Trophoblast cell (in vitro differentiated cells and primary cell): ENCODE data around the gene CCDC124.
"Not testable (repeated sequence)": the region's sequence is repeated elsewhere in the genome, so short reads cannot be mapped to it uniquely, and the experiment has no call there.

Experiments
- DNase-seq, 2 donors: peaks; one replicate each; pipeline ENCODE4 v3.0.0-alpha.2; 2016
- H2AFZ ChIP-seq: 2 replicates; pipeline ENCODE4 v1.6.1; 2013; ENCODE audit warnings: low read length, moderate library complexity, mild to moderate bottlenecking; ENCODE audit not compliant: insufficient read depth, poor library complexity
- H2AK5ac ChIP-seq: 2 replicates; pipeline ENCODE4 v1.6.1; 2013; ENCODE audit warnings: mild to moderate bottlenecking, low read length
- H2BK120ac ChIP-seq: 2 replicates; pipeline ENCODE4 v1.6.1; 2013; ENCODE audit warnings: low read length, mild to moderate bottlenecking, moderate library complexity; ENCODE audit not compliant: insufficient read depth, poor library complexity
- H2BK12ac ChIP-seq: 2 replicates; pipeline ENCODE4 v1.6.1; 2013; ENCODE audit warnings: mild to moderate bottlenecking, low read length, moderate library complexity
- H2BK5ac ChIP-seq: 2 replicates; pipeline ENCODE4 v1.6.1; 2013; ENCODE audit warnings: low read length, low read depth, moderate library complexity, mild to moderate bottlenecking; ENCODE audit not compliant: poor library complexity
- H3K14ac ChIP-seq: 2 replicates; pipeline ENCODE4 v1.6.1; 2013; ENCODE audit warnings: mild to moderate bottlenecking, low read length
- H3K18ac ChIP-seq: 2 replicates; pipeline ENCODE4 v1.6.1; 2013; ENCODE audit warnings: mild to moderate bottlenecking, low read length
- H3K23ac ChIP-seq: 2 replicates; pipeline ENCODE4 v1.6.1; 2013; ENCODE audit warnings: low read length
- H3K27ac ChIP-seq: 2 replicates; pipeline ENCODE4 v1.5.1; 2013; ENCODE audit warnings: low read depth, mild to moderate bottlenecking, inconsistent platforms, low read length, moderate library complexity
- H3K27me3 ChIP-seq: 2 replicates; pipeline ENCODE4 v1.6.1; 2013; ENCODE audit warnings: inconsistent platforms, mild to moderate bottlenecking, low read length, moderate library complexity; ENCODE audit not compliant: insufficient read depth
- H3K36me3 ChIP-seq, 2 experiments: 1 replicate in 1 of 2; 2 replicates in 1 of 2; pipeline ENCODE4 v1.6.1; 2013; ENCODE audit warnings: low read length in 2 of 2, mild to moderate bottlenecking in 2 of 2, moderate library complexity in 1 of 2; ENCODE audit not compliant: insufficient read depth in 2 of 2, control insufficient read depth in 1 of 2
- H3K4ac ChIP-seq: 2 replicates; pipeline ENCODE4 v1.6.1; 2013; ENCODE audit warnings: low read depth, mild to moderate bottlenecking, low read length, moderate library complexity
- H3K4me1 ChIP-seq, 2 experiments: 1 replicate in 1 of 2; 2 replicates in 1 of 2; pipeline ENCODE4 v1.6.1; 2013; ENCODE audit warnings: low read length in 2 of 2, mild to moderate bottlenecking in 2 of 2, moderate library complexity in 1 of 2; ENCODE audit not compliant: insufficient read depth in 2 of 2, control insufficient read depth in 1 of 2
- H3K4me2 ChIP-seq: 2 replicates; pipeline ENCODE4 v1.6.1; 2013; ENCODE audit warnings: inconsistent platforms, mild to moderate bottlenecking, low read length, moderate library complexity
- H3K4me3 ChIP-seq: 2 replicates; pipeline ENCODE4 v1.5.1; 2013; ENCODE audit warnings: mild to moderate bottlenecking, low read depth, low read length, inconsistent platforms
- H3K79me1 ChIP-seq: one replicate; pipeline ENCODE4 v1.6.1; 2013; ENCODE audit warnings: low read length
- H3K79me2 ChIP-seq: 2 replicates; pipeline ENCODE4 v1.6.1; 2013; ENCODE audit warnings: low read length, mild to moderate bottlenecking; ENCODE audit not compliant: control insufficient read depth, insufficient read depth, poor library complexity
- H3K9ac ChIP-seq: 2 replicates; pipeline ENCODE4 v1.6.1; 2013; ENCODE audit warnings: mild to moderate bottlenecking, low read length
- H3K9me3 ChIP-seq: 2 replicates; pipeline ENCODE4 v1.6.1; 2013; ENCODE audit warnings: low read depth, mild to moderate bottlenecking, control low read depth, inconsistent platforms, low read length; ENCODE audit not compliant: insufficient read depth
- H4K12ac ChIP-seq: 2 replicates; pipeline ENCODE4 v1.6.1; 2013; ENCODE audit warnings: low read depth, mild to moderate bottlenecking, low read length, moderate library complexity
- H4K8ac ChIP-seq: 2 replicates; pipeline ENCODE4 v1.6.1; 2013; ENCODE audit warnings: low read depth, mild to moderate bottlenecking, low read length, moderate library complexity
- H4K91ac ChIP-seq: one replicate; pipeline ENCODE4 v1.6.1; 2013; ENCODE audit warnings: low read depth, mild to moderate bottlenecking, low read length, moderate library complexity
- WGBS: extraction: QIAGEN DNeasy Blood & Tissue Kit; methylation state at CpG from one replicate; pipeline ENCODE4 v1.1.7; 2013; ENCODE audit warnings: missing lambda C conversion rate; ENCODE audit not compliant: insufficient read length, insufficient coverage; ENCODE audit errors: extremely low coverage; 5-methylcytosine and 5-hydroxymethylcytosine counted together

CCDC124 gene

GRCh38 chr19:17918151-17918550, 14.7 kb upstream of the CCDC124 start:
- H2AK5ac ChIP-seq, H3K36me3 ChIP-seq, H4K91ac ChIP-seq, H2BK5ac ChIP-seq, H2BK12ac ChIP-seq, H3K4me3 ChIP-seq, H3K4ac ChIP-seq, DNase-seq, H3K9ac ChIP-seq, H3K18ac ChIP-seq, H2AFZ ChIP-seq, H3K9me3 ChIP-seq, H3K27me3 ChIP-seq, H3K4me2 ChIP-seq, H4K8ac ChIP-seq, H2BK120ac ChIP-seq, H3K79me2 ChIP-seq, H3K27ac ChIP-seq, H4K12ac ChIP-seq, H3K4me1 ChIP-seq, H3K23ac ChIP-seq, H3K14ac ChIP-seq, H3K79me1 ChIP-seq: not testable (repeated sequence)
- WGBS, result no CpG with 5 or more reads among the region's 30 CpGs

- H3K27me3 ChIP-seq, H3K36me3 ChIP-seq, H3K9me3 ChIP-seq, H3K4ac ChIP-seq, H3K4me2 ChIP-seq, H2AK5ac ChIP-seq, H4K12ac ChIP-seq, H2BK5ac ChIP-seq, H3K14ac ChIP-seq, H3K9ac ChIP-seq, H3K23ac ChIP-seq, H2BK120ac ChIP-seq, H4K91ac ChIP-seq, H2BK12ac ChIP-seq, H3K79me1 ChIP-seq, H4K8ac ChIP-seq, H3K18ac ChIP-seq, H3K79me2 ChIP-seq, H2AFZ ChIP-seq, H3K4me3 ChIP-seq, H3K27ac ChIP-seq, H3K4me1 ChIP-seq: not testable (repeated sequence)
- DNase-seq, result peak; percentile 38 to 65
- no CpG with 5 or more reads among the region's 5 CpGs for WGBS
Observed at GRCh38 chr19:17919122-17919521, 13.7 kb upstream of the CCDC124 start.

DNA sequence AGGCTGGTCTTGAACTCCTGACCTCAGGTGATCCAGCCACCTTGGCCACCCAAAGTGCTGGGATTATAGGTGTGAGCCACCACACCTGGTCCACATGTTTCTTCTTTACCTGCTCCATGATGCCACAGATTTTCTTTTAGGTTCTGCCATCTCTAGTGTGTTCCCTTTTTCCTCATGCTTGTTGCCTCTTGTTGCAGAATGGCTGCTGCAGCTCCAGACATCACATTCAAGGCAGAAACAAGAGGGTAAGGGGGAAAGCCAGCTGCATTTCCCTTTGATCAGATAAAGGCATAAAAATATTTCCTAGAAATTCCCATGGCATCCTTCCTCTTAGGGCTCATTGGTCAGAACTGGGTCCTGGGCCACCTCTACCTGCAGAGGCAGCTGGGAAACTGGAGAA, 12.3 kb upstream of the CCDC124 start:
- Histone ChIP-seq H3K27me3 (no peaks in the 10 kb centered on the region), H2BK120ac (no peak overlapping the region), H3K9me3 (peaks cover 3% of the 10 kb centered on the region), H3K27ac (no peak overlapping the region), H3K4me1 (no peaks in the 10 kb centered on the region), H4K91ac (no peak overlapping the region), H3K4ac (no peak overlapping the region), H4K8ac (no peak overlapping the region), H2BK12ac (no peak overlapping the region), H2AFZ (no peak overlapping the region), H4K12ac (no peak overlapping the region), H3K18ac (no peak overlapping the region), H2BK5ac (no peak overlapping the region), H2AK5ac (no peak overlapping the region), H3K4me2 (no peak overlapping the region), H3K23ac (no peak overlapping the region), H3K79me1 (no peaks in the 10 kb centered on the region), H3K14ac (no peak overlapping the region), H3K9ac (no peak overlapping the region), H3K4me3 (no peak overlapping the region), H3K36me3 (no peaks in the 10 kb centered on the region), H3K79me2 (no peaks in the 10 kb centered on the region)
- peak; percentile 37 to 77 for DNase-seq

DNA sequence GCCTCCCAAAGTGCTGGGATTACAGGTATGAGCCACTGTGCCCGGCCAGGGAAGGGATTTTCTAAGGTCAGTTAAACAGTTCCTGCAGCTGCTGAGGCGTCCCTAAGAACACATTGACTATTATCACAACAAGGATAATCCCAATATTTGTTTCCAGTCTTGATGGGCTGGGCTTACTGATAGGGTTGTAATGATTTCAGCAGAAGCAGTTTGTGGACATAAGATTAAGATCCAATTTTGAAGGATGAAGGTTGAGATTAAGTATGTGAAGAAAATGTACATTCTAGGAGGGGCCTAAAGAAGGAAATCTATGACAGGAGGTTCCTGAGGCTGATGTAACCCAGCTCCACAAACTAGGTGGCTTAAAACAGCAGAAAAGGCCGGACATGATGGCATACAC, 10.7 kb upstream of the CCDC124 start:
- no peak overlapping the region for H3K4me3 ChIP-seq
- no peaks in the 10 kb centered on the region for H3K36me3 ChIP-seq
- no CpG with 5 or more reads among the region's 3 CpGs for WGBS
- no peak overlapping the region for H3K23ac ChIP-seq
- no peak overlapping the region for H3K4me2 ChIP-seq
- H3K9ac ChIP-seq, result no peak overlapping the region
- no peak overlapping the region for H4K12ac ChIP-seq
- H2BK120ac ChIP-seq, result no peak overlapping the region
- no peak overlapping the region for H3K27ac ChIP-seq
- no peaks in the 10 kb centered on the region for H3K4me1 ChIP-seq
- no peak overlapping the region for H2AK5ac ChIP-seq
- H3K79me2 ChIP-seq, result no peaks in the 10 kb centered on the region
- H4K8ac ChIP-seq, result no peak overlapping the region
- no peak overlapping the region for H3K4ac ChIP-seq
- no peaks in the 10 kb centered on the region for H3K9me3 ChIP-seq
- no peak overlapping the region for H3K18ac ChIP-seq
- no peak for DNase-seq
- H2BK5ac ChIP-seq, result no peak overlapping the region
- H2BK12ac ChIP-seq, result no peak overlapping the region
- H4K91ac ChIP-seq, result no peak overlapping the region
- no peak overlapping the region for H2AFZ ChIP-seq
- H3K14ac ChIP-seq, result no peak overlapping the region
- no peaks in the 10 kb centered on the region for H3K79me1 ChIP-seq
- no peaks in the 10 kb centered on the region for H3K27me3 ChIP-seq

- no peak overlapping the region for H3K23ac ChIP-seq
- H2BK5ac ChIP-seq, result no peak overlapping the region
- no peaks in the 10 kb centered on the region for H3K27me3 ChIP-seq
- H3K9me3 ChIP-seq, result no peaks in the 10 kb centered on the region
- no peak overlapping the region for H3K9ac ChIP-seq
- no peak overlapping the region for H2BK12ac ChIP-seq
- no peak overlapping the region for H2BK120ac ChIP-seq
- no peak overlapping the region for H4K91ac ChIP-seq
- no peaks in the 10 kb centered on the region for H3K4me1 ChIP-seq
- H3K79me2 ChIP-seq, result no peaks in the 10 kb centered on the region
- H3K4ac ChIP-seq, result no peak overlapping the region
- no peak overlapping the region for H3K4me3 ChIP-seq
- no peak overlapping the region for H2AK5ac ChIP-seq
- H3K4me2 ChIP-seq, result no peak overlapping the region
- no peak overlapping the region for H3K18ac ChIP-seq
- no peak overlapping the region for H4K8ac ChIP-seq
- no peak overlapping the region for H4K12ac ChIP-seq
- no peaks in the 10 kb centered on the region for H3K79me1 ChIP-seq
- WGBS, result no CpG with 5 or more reads among the region's 4 CpGs
- DNase-seq, result no peak
- no peak overlapping the region for H3K14ac ChIP-seq
- no peak overlapping the region for H2AFZ ChIP-seq
- no peak overlapping the region for H3K27ac ChIP-seq
- H3K36me3 ChIP-seq, result no peaks in the 10 kb centered on the region
Observed at GRCh38 chr19:17926044-17926443, 6.8 kb upstream of the CCDC124 start.
